HCT116 (cell line): ENCODE data around the gene ADCY6.

Experiments
- EZH2 ChIP-seq: fragments of 200-600 bp; sonication (generic); IDR thresholded peaks from 2 replicates; pipeline ENCODE4 v1.6.1; 2017; ENCODE audit warnings: antibody characterized with exemption, mixed run types
- POLR2A ChIP-seq: IDR thresholded peaks from 2 replicates; pipeline ENCODE4 v1.7.0; 2011; ENCODE audit warnings: borderline replicate concordance; ENCODE audit not compliant: insufficient read depth, insufficient read length; ENCODE audit errors: extremely low read depth
- POLR2AphosphoS5 ChIP-seq: IDR thresholded peaks from 2 replicates; pipeline ENCODE4 v1.6.1; 2011; ENCODE audit warnings: mild to moderate bottlenecking, low read depth, low read length, moderate library complexity
- TF ChIP-seq, protein P1 (sequence below), 3 experiments: fragments of 200-600 bp in 1 of 3; sonication (generic) in 1 of 3; IDR thresholded peaks in 2 of 3; conservative IDR thresholded peaks in 1 of 3; 2 replicates each; pipeline ENCODE4 v1.5.1; 2012 to 2017; ENCODE audit warnings: low read depth in 2 of 3, low read length in 2 of 3, antibody characterized with exemption in 1 of 3, borderline replicate concordance in 1 of 3, control low read depth in 1 of 3, mild to moderate bottlenecking in 1 of 3, mixed read lengths in 1 of 3, mixed run types in 1 of 3, moderate library complexity in 1 of 3; ENCODE audit not compliant: insufficient read depth in 1 of 3
- TF ChIP-seq, protein P2 (sequence below): IDR thresholded peaks from 2 replicates; pipeline ENCODE4 v1.6.1; 2012; ENCODE audit warnings: low read depth
- TF ChIP-seq, protein P3 (sequence below): IDR thresholded peaks from 2 replicates; pipeline ENCODE4 v1.6.1; 2011; ENCODE audit warnings: mild to moderate bottlenecking, low read length, moderate library complexity; ENCODE audit not compliant: insufficient replicate concordance; ENCODE audit errors: extremely low read depth
- TF ChIP-seq, protein P4 (sequence below): IDR thresholded peaks from 2 replicates; pipeline ENCODE4 v1.6.1; 2012

DNA sequence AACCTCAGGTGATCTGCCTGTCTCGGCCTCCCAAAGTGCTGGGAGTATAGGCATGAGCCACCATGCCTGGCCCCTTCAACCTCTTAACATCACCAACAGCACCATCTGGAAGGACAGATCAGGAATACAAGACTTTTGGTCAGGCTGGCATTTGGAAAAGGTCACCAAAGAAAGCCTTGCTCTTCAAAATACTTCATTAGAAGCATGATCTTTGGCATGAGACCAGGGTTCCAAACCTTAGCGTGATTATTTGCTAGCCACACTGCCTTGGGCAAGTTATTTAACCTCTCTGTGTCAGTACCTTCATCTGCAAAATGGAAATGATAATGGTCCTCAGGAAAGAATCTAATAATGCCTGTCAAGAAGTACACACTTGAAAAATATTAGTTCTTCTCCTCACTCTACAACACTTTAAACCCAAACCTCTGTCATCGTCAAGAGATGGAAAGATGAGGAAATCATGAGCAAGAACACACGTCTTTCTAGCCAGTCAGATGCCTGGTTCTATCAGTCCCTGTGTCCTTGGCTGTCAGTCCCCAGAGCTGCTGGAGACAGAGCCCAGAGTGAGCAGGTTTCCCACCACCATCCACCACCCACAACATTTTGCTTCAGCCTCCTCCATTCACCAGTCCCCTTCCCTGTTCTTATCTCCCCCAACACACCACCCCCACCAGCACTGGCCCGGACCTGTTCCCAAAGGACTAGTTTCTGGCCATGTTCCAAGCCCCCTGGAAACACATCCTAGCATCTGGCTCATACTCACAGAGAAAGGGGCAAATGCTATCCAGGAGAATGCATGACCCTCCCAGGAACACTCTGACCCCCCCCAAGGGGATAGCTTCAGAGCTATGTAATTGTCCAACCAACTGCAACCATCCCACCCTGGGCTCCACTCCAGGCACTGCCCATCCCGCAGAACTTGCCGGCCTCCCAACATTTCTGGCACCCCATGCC is 2.0 kb downstream of the ADCY6 start:
- TF ChIP-seq, protein P1, sequence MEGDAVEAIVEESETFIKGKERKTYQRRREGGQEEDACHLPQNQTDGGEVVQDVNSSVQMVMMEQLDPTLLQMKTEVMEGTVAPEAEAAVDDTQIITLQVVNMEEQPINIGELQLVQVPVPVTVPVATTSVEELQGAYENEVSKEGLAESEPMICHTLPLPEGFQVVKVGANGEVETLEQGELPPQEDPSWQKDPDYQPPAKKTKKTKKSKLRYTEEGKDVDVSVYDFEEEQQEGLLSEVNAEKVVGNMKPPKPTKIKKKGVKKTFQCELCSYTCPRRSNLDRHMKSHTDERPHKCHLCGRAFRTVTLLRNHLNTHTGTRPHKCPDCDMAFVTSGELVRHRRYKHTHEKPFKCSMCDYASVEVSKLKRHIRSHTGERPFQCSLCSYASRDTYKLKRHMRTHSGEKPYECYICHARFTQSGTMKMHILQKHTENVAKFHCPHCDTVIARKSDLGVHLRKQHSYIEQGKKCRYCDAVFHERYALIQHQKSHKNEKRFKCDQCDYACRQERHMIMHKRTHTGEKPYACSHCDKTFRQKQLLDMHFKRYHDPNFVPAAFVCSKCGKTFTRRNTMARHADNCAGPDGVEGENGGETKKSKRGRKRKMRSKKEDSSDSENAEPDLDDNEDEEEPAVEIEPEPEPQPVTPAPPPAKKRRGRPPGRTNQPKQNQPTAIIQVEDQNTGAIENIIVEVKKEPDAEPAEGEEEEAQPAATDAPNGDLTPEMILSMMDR (IDR thresholded peaks at IDR 0.05 in 2 of 3, conservative IDR thresholded peaks at IDR 0.05 in 1 of 3; ENCODE audit: borderline replicate concordance in 1 of 3, insufficient read depth in 1 of 3, low read depth in 2 of 3, low read length in 2 of 3), result no peak
- no peak for TF ChIP-seq POLR2AphosphoS5
- TF ChIP-seq POLR2A, result no peak
- TF ChIP-seq, protein P2, sequence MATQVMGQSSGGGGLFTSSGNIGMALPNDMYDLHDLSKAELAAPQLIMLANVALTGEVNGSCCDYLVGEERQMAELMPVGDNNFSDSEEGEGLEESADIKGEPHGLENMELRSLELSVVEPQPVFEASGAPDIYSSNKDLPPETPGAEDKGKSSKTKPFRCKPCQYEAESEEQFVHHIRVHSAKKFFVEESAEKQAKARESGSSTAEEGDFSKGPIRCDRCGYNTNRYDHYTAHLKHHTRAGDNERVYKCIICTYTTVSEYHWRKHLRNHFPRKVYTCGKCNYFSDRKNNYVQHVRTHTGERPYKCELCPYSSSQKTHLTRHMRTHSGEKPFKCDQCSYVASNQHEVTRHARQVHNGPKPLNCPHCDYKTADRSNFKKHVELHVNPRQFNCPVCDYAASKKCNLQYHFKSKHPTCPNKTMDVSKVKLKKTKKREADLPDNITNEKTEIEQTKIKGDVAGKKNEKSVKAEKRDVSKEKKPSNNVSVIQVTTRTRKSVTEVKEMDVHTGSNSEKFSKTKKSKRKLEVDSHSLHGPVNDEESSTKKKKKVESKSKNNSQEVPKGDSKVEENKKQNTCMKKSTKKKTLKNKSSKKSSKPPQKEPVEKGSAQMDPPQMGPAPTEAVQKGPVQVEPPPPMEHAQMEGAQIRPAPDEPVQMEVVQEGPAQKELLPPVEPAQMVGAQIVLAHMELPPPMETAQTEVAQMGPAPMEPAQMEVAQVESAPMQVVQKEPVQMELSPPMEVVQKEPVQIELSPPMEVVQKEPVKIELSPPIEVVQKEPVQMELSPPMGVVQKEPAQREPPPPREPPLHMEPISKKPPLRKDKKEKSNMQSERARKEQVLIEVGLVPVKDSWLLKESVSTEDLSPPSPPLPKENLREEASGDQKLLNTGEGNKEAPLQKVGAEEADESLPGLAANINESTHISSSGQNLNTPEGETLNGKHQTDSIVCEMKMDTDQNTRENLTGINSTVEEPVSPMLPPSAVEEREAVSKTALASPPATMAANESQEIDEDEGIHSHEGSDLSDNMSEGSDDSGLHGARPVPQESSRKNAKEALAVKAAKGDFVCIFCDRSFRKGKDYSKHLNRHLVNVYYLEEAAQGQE, result no peak
- no peak for TF ChIP-seq EZH2
- TF ChIP-seq, protein P3, sequence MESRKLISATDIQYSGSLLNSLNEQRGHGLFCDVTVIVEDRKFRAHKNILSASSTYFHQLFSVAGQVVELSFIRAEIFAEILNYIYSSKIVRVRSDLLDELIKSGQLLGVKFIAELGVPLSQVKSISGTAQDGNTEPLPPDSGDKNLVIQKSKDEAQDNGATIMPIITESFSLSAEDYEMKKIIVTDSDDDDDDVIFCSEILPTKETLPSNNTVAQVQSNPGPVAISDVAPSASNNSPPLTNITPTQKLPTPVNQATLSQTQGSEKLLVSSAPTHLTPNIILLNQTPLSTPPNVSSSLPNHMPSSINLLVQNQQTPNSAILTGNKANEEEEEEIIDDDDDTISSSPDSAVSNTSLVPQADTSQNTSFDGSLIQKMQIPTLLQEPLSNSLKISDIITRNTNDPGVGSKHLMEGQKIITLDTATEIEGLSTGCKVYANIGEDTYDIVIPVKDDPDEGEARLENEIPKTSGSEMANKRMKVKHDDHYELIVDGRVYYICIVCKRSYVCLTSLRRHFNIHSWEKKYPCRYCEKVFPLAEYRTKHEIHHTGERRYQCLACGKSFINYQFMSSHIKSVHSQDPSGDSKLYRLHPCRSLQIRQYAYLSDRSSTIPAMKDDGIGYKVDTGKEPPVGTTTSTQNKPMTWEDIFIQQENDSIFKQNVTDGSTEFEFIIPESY, result no peak
- TF ChIP-seq, protein P4, sequence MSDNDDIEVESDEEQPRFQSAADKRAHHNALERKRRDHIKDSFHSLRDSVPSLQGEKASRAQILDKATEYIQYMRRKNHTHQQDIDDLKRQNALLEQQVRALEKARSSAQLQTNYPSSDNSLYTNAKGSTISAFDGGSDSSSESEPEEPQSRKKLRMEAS, result no peak
